GM23338 (cell line): ENCODE results near the gene BIRC6. TPM values are rescaled to one million over a fixed set of nuclear protein-coding genes. Genes with fewer than 3 reads are reported as not detected.
"Not testable (repeated sequence)": the region's sequence is repeated elsewhere in the genome, so short reads cannot be mapped to it uniquely, and the experiment has no call there.

Experiments used
- ATAC-seq: fragments of 200-7000 bp; cut with Tn5 transposase; 3 replicates; pipeline ENCODE4 v1.9.1; 2020
- DNase-seq: peaks from one replicate; pipeline ENCODE4 v3.0.0-alpha.2; 2015; ENCODE audit warnings: low spot score
- H2AFZ ChIP-seq: fragments of 200-600 bp; sonication (generic); 2 replicates; pipeline ENCODE4 v1.8.0; 2016; ENCODE audit warnings: antibody characterized with exemption, mild to moderate bottlenecking, moderate library complexity
- H3F3A ChIP-seq: fragments of 200-600 bp; sonication (generic); replicated peaks from 2 replicates; pipeline ENCODE4 v1.8.0; 2017; ENCODE audit warnings: antibody characterized with exemption, mixed run types, low read depth
- H3K27ac ChIP-seq: fragments of 200-600 bp; sonication (generic); 2 replicates; pipeline ENCODE4 v1.6.1; 2016; ENCODE audit warnings: low read depth
- H3K27me3 ChIP-seq: fragments of 200-600 bp; sonication (generic); 2 replicates; pipeline ENCODE4 v1.8.0; 2016; ENCODE audit warnings: mild to moderate bottlenecking, mixed run types, moderate library complexity; ENCODE audit not compliant: insufficient read depth
- H3K36me3 ChIP-seq: fragments of 200-600 bp; sonication (generic); 2 replicates; pipeline ENCODE4 v1.8.0; 2016; ENCODE audit warnings: mild to moderate bottlenecking; ENCODE audit not compliant: insufficient read depth
- H3K4me1 ChIP-seq: fragments of 200-600 bp; sonication (generic); 2 replicates; pipeline ENCODE4 v1.8.0; 2016; ENCODE audit warnings: mild to moderate bottlenecking, moderate library complexity; ENCODE audit not compliant: insufficient read depth
- H3K4me2 ChIP-seq: fragments of 200-600 bp; sonication (generic); 2 replicates; pipeline ENCODE4 v1.7.1; 2017; ENCODE audit warnings: mixed run types
- H3K4me3 ChIP-seq: fragments of 200-600 bp; sonication (generic); 2 replicates; pipeline ENCODE4 v1.6.1; 2016; ENCODE audit warnings: mixed run types
- H3K79me2 ChIP-seq: fragments of 200-600 bp; sonication (generic); replicated peaks from 2 replicates; pipeline ENCODE4 v1.8.0; 2017; ENCODE audit warnings: mild to moderate bottlenecking; ENCODE audit not compliant: insufficient read depth
- H3K9me2 ChIP-seq: fragments of 200-600 bp; sonication (generic); 2 replicates; pipeline ENCODE4 v1.8.0; 2017; ENCODE audit not compliant: insufficient read depth
- H4K20me1 ChIP-seq: fragments of 200-600 bp; sonication (generic); replicated peaks from 2 replicates; pipeline ENCODE4 v1.8.0; 2017; ENCODE audit warnings: mild to moderate bottlenecking; ENCODE audit not compliant: insufficient read depth
- H3K27ac Mint-ChIP-seq: 2 replicates; pipeline ENCODE4 v1.8.0; 2020; ENCODE audit warnings: inconsistent platforms, mild to moderate bottlenecking, moderate library complexity, mixed read lengths
- H3K27me3 Mint-ChIP-seq: 3 replicates; pipeline ENCODE4 v1.8.0; 2022; ENCODE audit warnings: low read depth, mild to moderate bottlenecking, moderate library complexity, mixed read lengths, inconsistent platforms; ENCODE audit not compliant: insufficient read depth, poor library complexity
- H3K36me3 Mint-ChIP-seq: 3 replicates; pipeline ENCODE4 v1.8.0; 2021; ENCODE audit warnings: low read depth, mild to moderate bottlenecking, inconsistent platforms, moderate library complexity, mixed read lengths
- H3K4me1 Mint-ChIP-seq: 3 replicates; pipeline ENCODE4 v1.8.0; 2020; ENCODE audit warnings: mild to moderate bottlenecking, inconsistent platforms, mixed read lengths
- H3K4me3 Mint-ChIP-seq: 3 replicates; pipeline ENCODE4 v1.8.0; 2021; ENCODE audit warnings: moderate library complexity, mild to moderate bottlenecking, inconsistent platforms, mixed read lengths
- H3K9me3 Mint-ChIP-seq: 3 replicates; pipeline ENCODE4 v1.8.0; 2020; ENCODE audit warnings: moderate library complexity, mild to moderate bottlenecking, inconsistent platforms, mixed read lengths
- EZH2 ChIP-seq: fragments of 200-600 bp; sonication (generic); IDR thresholded peaks from one replicate; pipeline ENCODE4 v1.8.0; 2017; ENCODE audit warnings: antibody characterized with exemption, mild to moderate bottlenecking, low read depth; ENCODE audit not compliant: unreplicated experiment
- EZH2phosphoT487 ChIP-seq: fragments of 200-600 bp; sonication (generic); IDR thresholded peaks from one replicate; pipeline ENCODE4 v1.8.1; 2018; ENCODE audit warnings: antibody characterized with exemption; ENCODE audit not compliant: unreplicated experiment
- NANOG ChIP-seq: IDR thresholded peaks from 2 replicates; pipeline ENCODE4 v1.6.1; 2016; ENCODE audit warnings: antibody characterized with exemption, borderline replicate concordance
- POLR2AphosphoS5 ChIP-seq: IDR thresholded peaks from 2 replicates; pipeline ENCODE4 v1.6.1; 2016; ENCODE audit warnings: antibody characterized with exemption, low read depth
- STAT1 ChIP-seq: IDR thresholded peaks from one replicate; pipeline ENCODE4 v1.6.1; 2016; ENCODE audit warnings: antibody characterized with exemption; ENCODE audit not compliant: unreplicated experiment
- ZNF331 ChIP-seq: fragments of 250-450 bp; sonication (Bioruptor Pico); IDR thresholded peaks from 2 replicates; pipeline ENCODE4 v1.5.0; 2020; ENCODE audit warnings: low read depth, mild to moderate bottlenecking, moderate library complexity
- polyA plus RNA-seq: library from polyadenylated mRNA; unstranded; fragments of >200 nt; fragmentation: Nextera tagmentation; extraction: Ambion mirVana; gene quantifications from 2 replicates; pipeline ENCODE4 v1.2.1, GENCODE V29; 2016
- total RNA-seq: library from RNA; depleted of rRNA; stranded (reverse); fragments of >200 nt; shearing (Covaris generic); gene quantifications from 2 replicates; pipeline ENCODE4 v1.2.3, GENCODE V29; 2014
- TF ChIP-seq, protein P1 (sequence below), 2 experiments: fragments of 200-600 bp in 1 of 2; sonication (generic) in 1 of 2; conservative IDR thresholded peaks; 2 replicates each; pipeline versions ENCODE4 v1.5.1 to v1.6.1; 2016 to 2017; ENCODE audit warnings: antibody characterized with exemption in 2 of 2, low read depth in 2 of 2, mild to moderate bottlenecking in 2 of 2, moderate library complexity in 1 of 2
- TF ChIP-seq, protein P2 (sequence below): fragments of 250-450 bp; sonication (Bioruptor Pico); IDR thresholded peaks from 2 replicates; pipeline ENCODE4 v1.5.0; 2020; ENCODE audit warnings: mild to moderate bottlenecking, moderate library complexity
- TF ChIP-seq, protein P3 (sequence below): IDR thresholded peaks from 2 replicates; pipeline ENCODE4 v1.6.1; 2016; ENCODE audit warnings: antibody characterized with exemption
- TF ChIP-seq, protein P4 (sequence below): IDR thresholded peaks from one replicate; pipeline ENCODE4 v1.6.1; 2018; ENCODE audit warnings: antibody characterized with exemption; ENCODE audit not compliant: unreplicated experiment

BIRC6 gene
- total and polyA plus RNA-seq, 2 experiments from 2014 or later, result 85.8 to 131 TPM

DNA sequence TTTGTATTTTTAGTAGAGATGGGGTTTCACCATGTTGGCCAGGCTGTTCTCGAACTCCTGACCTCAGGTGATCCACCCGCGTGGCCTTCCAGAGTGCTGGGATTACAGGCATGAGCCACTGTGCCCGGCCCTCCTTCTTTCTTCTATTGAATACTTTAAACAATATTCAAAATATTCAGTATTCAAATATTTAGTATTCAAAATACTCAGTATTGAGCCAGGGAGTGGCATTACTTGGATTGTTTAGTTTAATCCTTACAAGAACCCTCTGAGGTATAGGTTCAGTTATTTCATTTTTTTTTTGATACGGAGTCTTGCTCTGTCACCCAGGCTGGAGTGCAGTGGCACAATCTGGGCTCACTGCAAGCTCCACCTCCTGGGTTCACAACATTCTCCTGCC lies 281.7 kb downstream of the BIRC6 start:
- peaks cover 19% of the 10 kb centered on the region; the same call in 2 of the 3 replicates for H3K36me3 Mint-ChIP-seq
- H3K27me3 ChIP-seq, H3F3A ChIP-seq, H3K9me3 Mint-ChIP-seq, ATAC-seq, H3K27ac ChIP-seq, H3K4me2 ChIP-seq, H3K9me2 ChIP-seq, H2AFZ ChIP-seq, H3K4me3 Mint-ChIP-seq, H3K4me3 ChIP-seq, H3K27me3 Mint-ChIP-seq, H3K4me1 Mint-ChIP-seq, H3K4me1 ChIP-seq, DNase-seq, H4K20me1 ChIP-seq, H3K36me3 ChIP-seq, H3K27ac Mint-ChIP-seq, H3K79me2 ChIP-seq: not testable (repeated sequence)

- H3K27ac Mint-ChIP-seq, result no peak overlapping the region
- H4K20me1 ChIP-seq, result peaks cover 3% of the 10 kb centered on the region; the same call in 1 of the 2 replicates
- H3F3A ChIP-seq, result no peaks in the 10 kb centered on the region
- TF ChIP-seq STAT1, result no peak
- TF ChIP-seq, protein P1, sequence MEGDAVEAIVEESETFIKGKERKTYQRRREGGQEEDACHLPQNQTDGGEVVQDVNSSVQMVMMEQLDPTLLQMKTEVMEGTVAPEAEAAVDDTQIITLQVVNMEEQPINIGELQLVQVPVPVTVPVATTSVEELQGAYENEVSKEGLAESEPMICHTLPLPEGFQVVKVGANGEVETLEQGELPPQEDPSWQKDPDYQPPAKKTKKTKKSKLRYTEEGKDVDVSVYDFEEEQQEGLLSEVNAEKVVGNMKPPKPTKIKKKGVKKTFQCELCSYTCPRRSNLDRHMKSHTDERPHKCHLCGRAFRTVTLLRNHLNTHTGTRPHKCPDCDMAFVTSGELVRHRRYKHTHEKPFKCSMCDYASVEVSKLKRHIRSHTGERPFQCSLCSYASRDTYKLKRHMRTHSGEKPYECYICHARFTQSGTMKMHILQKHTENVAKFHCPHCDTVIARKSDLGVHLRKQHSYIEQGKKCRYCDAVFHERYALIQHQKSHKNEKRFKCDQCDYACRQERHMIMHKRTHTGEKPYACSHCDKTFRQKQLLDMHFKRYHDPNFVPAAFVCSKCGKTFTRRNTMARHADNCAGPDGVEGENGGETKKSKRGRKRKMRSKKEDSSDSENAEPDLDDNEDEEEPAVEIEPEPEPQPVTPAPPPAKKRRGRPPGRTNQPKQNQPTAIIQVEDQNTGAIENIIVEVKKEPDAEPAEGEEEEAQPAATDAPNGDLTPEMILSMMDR (conservative IDR thresholded peaks at IDR 0.05; ENCODE audit: low read depth in 2 of 2), result no peak
- TF ChIP-seq EZH2phosphoT487, result no peak
- TF ChIP-seq, protein P2, sequence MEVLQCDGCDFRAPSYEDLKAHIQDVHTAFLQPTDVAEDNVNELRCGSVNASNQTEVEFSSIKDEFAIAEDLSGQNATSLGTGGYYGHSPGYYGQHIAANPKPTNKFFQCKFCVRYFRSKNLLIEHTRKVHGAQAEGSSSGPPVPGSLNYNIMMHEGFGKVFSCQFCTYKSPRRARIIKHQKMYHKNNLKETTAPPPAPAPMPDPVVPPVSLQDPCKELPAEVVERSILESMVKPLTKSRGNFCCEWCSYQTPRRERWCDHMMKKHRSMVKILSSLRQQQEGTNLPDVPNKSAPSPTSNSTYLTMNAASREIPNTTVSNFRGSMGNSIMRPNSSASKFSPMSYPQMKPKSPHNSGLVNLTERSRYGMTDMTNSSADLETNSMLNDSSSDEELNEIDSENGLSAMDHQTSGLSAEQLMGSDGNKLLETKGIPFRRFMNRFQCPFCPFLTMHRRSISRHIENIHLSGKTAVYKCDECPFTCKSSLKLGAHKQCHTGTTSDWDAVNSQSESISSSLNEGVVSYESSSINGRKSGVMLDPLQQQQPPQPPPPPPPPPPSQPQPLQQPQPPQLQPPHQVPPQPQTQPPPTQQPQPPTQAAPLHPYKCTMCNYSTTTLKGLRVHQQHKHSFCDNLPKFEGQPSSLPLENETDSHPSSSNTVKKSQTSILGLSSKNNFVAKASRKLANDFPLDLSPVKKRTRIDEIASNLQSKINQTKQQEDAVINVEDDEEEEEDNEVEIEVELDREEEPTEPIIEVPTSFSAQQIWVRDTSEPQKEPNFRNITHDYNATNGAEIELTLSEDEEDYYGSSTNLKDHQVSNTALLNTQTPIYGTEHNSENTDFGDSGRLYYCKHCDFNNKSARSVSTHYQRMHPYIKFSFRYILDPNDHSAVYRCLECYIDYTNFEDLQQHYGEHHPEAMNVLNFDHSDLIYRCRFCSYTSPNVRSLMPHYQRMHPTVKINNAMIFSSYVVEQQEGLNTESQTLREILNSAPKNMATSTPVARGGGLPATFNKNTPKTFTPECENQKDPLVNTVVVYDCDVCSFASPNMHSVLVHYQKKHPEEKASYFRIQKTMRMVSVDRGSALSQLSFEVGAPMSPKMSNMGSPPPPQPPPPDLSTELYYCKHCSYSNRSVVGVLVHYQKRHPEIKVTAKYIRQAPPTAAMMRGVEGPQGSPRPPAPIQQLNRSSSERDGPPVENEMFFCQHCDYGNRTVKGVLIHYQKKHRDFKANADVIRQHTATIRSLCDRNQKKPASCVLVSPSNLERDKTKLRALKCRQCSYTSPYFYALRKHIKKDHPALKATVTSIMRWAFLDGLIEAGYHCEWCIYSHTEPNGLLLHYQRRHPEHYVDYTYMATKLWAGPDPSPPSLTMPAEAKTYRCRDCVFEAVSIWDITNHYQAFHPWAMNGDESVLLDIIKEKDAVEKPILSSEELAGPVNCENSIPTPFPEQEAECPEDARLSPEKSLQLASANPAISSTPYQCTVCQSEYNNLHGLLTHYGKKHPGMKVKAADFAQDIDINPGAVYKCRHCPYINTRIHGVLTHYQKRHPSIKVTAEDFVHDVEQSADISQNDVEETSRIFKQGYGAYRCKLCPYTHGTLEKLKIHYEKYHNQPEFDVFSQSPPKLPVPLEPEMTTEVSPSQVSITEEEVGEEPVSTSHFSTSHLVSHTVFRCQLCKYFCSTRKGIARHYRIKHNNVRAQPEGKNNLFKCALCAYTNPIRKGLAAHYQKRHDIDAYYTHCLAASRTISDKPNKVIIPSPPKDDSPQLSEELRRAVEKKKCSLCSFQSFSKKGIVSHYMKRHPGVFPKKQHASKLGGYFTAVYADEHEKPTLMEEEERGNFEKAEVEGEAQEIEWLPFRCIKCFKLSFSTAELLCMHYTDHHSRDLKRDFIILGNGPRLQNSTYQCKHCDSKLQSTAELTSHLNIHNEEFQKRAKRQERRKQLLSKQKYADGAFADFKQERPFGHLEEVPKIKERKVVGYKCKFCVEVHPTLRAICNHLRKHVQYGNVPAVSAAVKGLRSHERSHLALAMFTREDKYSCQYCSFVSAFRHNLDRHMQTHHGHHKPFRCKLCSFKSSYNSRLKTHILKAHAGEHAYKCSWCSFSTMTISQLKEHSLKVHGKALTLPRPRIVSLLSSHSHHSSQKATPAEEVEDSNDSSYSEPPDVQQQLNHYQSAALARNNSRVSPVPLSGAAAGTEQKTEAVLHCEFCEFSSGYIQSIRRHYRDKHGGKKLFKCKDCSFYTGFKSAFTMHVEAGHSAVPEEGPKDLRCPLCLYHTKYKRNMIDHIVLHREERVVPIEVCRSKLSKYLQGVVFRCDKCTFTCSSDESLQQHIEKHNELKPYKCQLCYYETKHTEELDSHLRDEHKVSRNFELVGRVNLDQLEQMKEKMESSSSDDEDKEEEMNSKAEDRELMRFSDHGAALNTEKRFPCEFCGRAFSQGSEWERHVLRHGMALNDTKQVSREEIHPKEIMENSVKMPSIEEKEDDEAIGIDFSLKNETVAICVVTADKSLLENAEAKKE (CRISPR knock-in tag), result no peak
- TF ChIP-seq, protein P3, sequence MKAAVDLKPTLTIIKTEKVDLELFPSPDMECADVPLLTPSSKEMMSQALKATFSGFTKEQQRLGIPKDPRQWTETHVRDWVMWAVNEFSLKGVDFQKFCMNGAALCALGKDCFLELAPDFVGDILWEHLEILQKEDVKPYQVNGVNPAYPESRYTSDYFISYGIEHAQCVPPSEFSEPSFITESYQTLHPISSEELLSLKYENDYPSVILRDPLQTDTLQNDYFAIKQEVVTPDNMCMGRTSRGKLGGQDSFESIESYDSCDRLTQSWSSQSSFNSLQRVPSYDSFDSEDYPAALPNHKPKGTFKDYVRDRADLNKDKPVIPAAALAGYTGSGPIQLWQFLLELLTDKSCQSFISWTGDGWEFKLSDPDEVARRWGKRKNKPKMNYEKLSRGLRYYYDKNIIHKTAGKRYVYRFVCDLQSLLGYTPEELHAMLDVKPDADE, result no peak
- no peak for TF ChIP-seq NANOG
- TF ChIP-seq ZNF331, result no peak
- TF ChIP-seq, protein P4, sequence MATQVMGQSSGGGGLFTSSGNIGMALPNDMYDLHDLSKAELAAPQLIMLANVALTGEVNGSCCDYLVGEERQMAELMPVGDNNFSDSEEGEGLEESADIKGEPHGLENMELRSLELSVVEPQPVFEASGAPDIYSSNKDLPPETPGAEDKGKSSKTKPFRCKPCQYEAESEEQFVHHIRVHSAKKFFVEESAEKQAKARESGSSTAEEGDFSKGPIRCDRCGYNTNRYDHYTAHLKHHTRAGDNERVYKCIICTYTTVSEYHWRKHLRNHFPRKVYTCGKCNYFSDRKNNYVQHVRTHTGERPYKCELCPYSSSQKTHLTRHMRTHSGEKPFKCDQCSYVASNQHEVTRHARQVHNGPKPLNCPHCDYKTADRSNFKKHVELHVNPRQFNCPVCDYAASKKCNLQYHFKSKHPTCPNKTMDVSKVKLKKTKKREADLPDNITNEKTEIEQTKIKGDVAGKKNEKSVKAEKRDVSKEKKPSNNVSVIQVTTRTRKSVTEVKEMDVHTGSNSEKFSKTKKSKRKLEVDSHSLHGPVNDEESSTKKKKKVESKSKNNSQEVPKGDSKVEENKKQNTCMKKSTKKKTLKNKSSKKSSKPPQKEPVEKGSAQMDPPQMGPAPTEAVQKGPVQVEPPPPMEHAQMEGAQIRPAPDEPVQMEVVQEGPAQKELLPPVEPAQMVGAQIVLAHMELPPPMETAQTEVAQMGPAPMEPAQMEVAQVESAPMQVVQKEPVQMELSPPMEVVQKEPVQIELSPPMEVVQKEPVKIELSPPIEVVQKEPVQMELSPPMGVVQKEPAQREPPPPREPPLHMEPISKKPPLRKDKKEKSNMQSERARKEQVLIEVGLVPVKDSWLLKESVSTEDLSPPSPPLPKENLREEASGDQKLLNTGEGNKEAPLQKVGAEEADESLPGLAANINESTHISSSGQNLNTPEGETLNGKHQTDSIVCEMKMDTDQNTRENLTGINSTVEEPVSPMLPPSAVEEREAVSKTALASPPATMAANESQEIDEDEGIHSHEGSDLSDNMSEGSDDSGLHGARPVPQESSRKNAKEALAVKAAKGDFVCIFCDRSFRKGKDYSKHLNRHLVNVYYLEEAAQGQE, result no peak
- TF ChIP-seq EZH2, result no peak
- TF ChIP-seq POLR2AphosphoS5, result no peak
Measured at GRCh38 chr2:32641180-32641579, 284.4 kb downstream of the BIRC6 start.

More at GRCh38 chr2:32641180-32641579, 284.4 kb downstream of the BIRC6 start:
- Histone ChIP-seq H3K27me3 (no peaks in the 10 kb centered on the region), H3K4me1 (no peaks in the 10 kb centered on the region), H2AFZ (no peak overlapping the region), H3K4me3 (no peak overlapping the region), H3K9me2 (no peaks in the 10 kb centered on the region), H3K27ac (no peak overlapping the region), H3K36me3 (peaks cover 7% of the 10 kb centered on the region), H3K4me2 (no peak overlapping the region), H3K79me2 (no peaks in the 10 kb centered on the region)
- no peaks in the 10 kb centered on the region for H3K4me1 Mint-ChIP-seq
- no peaks in the 10 kb centered on the region for H3K27me3 Mint-ChIP-seq
- peaks cover 19% of the 10 kb centered on the region; the same call in 2 of the 3 replicates for H3K36me3 Mint-ChIP-seq
- no peak for ATAC-seq
- no peak overlapping the region for H3K4me3 Mint-ChIP-seq
- H3K9me3 Mint-ChIP-seq, result no peaks in the 10 kb centered on the region
- no peak for DNase-seq
